Measurements from ENCODE around the gene RAMP3. TPM values are rescaled to one million over a fixed set of nuclear protein-coding genes. Genes with fewer than 3 reads are reported as not detected.

RAMP3 gene
- total and polyA plus RNA-seq, 10 of the 15 experiments (the other 5 are each of a cell fraction or from before 2014, with no cell fraction given): not detected

- TF ChIP-seq SPI1 (IDR thresholded peaks at IDR 0.05; ENCODE audit: borderline replicate concordance, insufficient read depth, low read depth, low read length): no peak
- TF ChIP-seq BMI1 (IDR thresholded peaks at IDR 0.05; ENCODE audit: borderline replicate concordance): no peak
- TF ChIP-seq TARDBP (IDR thresholded peaks at IDR 0.05; ENCODE audit: borderline replicate concordance): no peak
- TF ChIP-seq WRNIP1 (IDR thresholded peaks at IDR 0.05; ENCODE audit: borderline replicate concordance, low read depth, low read length): no peak
These were observed 24.6 kb downstream of the RAMP3 start (continued) for GRCh38 chr7:45181991-45182855.

GRCh38 chr7:45182856-45183710, 25.5 kb downstream of the RAMP3 start:
- Histone ChIP-seq H3K4me2 (ENCODE audit: control insufficient read depth, insufficient read depth) (no peak overlapping the region), H2AFZ (ENCODE audit: control insufficient read depth, low read depth, low read length) (no peak overlapping the region), H3K4me1 (ENCODE audit: control insufficient read depth, insufficient read depth, low read length) (no peaks in the 10 kb centered on the region), H3K4me3 (no peak overlapping the region), H3K9ac (ENCODE audit: control insufficient read depth, insufficient read depth, low read length) (no peak overlapping the region), H3K27ac (ENCODE audit: control insufficient read depth, insufficient read depth) (no peak overlapping the region), H3K9me3 (replicated peaks; ENCODE audit: control insufficient read depth, insufficient read depth, low read length) (no peaks in the 10 kb centered on the region), H3K27me3 (replicated peaks in 1 of 2; ENCODE audit: control insufficient read depth in 2 of 2, insufficient read depth in 2 of 2, low read length in 1 of 2) (no peaks in the 10 kb centered on the region; a peak in 1 of 4 replicates), H3K36me3 (ENCODE audit: control insufficient read depth in 2 of 2, insufficient read depth in 2 of 2, low read length in 1 of 2) (no peaks in the 10 kb centered on the region), H3K79me2 (ENCODE audit: control insufficient read depth, insufficient read depth, low read length) (no peaks in the 10 kb centered on the region), H4K20me1 (ENCODE audit: control insufficient read depth, insufficient read depth) (no peaks in the 10 kb centered on the region)
- intact Hi-C loops (cut with micrococcal nuclease; ENCODE audit: unreplicated experiment) (no loop called here), in situ Hi-C loops (cut with MboI) (no loop called here)
- ChIA-PET CTCF (no interaction called here), SMC1A (ENCODE audit: uncharacterized antibody, unreplicated experiment) (no interaction called here), POLR2A (no interaction called here), RAD21 (ENCODE audit: unreplicated experiment) (no interaction called here)
- DNase-seq (ENCODE audit: low read depth, low spot score) (no peak), ATAC-seq (no peak), FAIRE-seq (no peak)
- 48% methylated on average over 21 of the region's 21 CpGs for WGBS (ENCODE audit: insufficient coverage, insufficient replicate concordance, low lambda C conversion rate, missing lambda C conversion rate)
- BruUV-seq (replicated peaks): no TSS peak
- TF ChIP-seq, protein P1, sequence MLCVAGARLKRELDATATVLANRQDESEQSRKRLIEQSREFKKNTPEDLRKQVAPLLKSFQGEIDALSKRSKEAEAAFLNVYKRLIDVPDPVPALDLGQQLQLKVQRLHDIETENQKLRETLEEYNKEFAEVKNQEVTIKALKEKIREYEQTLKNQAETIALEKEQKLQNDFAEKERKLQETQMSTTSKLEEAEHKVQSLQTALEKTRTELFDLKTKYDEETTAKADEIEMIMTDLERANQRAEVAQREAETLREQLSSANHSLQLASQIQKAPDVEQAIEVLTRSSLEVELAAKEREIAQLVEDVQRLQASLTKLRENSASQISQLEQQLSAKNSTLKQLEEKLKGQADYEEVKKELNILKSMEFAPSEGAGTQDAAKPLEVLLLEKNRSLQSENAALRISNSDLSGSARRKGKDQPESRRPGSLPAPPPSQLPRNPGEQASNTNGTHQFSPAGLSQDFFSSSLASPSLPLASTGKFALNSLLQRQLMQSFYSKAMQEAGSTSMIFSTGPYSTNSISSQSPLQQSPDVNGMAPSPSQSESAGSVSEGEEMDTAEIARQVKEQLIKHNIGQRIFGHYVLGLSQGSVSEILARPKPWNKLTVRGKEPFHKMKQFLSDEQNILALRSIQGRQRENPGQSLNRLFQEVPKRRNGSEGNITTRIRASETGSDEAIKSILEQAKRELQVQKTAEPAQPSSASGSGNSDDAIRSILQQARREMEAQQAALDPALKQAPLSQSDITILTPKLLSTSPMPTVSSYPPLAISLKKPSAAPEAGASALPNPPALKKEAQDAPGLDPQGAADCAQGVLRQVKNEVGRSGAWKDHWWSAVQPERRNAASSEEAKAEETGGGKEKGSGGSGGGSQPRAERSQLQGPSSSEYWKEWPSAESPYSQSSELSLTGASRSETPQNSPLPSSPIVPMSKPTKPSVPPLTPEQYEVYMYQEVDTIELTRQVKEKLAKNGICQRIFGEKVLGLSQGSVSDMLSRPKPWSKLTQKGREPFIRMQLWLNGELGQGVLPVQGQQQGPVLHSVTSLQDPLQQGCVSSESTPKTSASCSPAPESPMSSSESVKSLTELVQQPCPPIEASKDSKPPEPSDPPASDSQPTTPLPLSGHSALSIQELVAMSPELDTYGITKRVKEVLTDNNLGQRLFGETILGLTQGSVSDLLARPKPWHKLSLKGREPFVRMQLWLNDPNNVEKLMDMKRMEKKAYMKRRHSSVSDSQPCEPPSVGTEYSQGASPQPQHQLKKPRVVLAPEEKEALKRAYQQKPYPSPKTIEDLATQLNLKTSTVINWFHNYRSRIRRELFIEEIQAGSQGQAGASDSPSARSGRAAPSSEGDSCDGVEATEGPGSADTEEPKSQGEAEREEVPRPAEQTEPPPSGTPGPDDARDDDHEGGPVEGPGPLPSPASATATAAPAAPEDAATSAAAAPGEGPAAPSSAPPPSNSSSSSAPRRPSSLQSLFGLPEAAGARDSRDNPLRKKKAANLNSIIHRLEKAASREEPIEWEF (IDR thresholded peaks at IDR 0.05; ENCODE audit: insufficient replicate concordance, low read depth, low read length): no peak
- no peak for TF ChIP-seq PAX5 (IDR thresholded peaks at IDR 0.05; ENCODE audit: borderline replicate concordance, low read depth, low read length)
- TF ChIP-seq IKZF1 (conservative IDR thresholded peaks at IDR 0.05): no peak
- TF ChIP-seq SMAD5 (IDR thresholded peaks at IDR 0.05; ENCODE audit: low read depth): no peak
- no peak for TF ChIP-seq FOS (IDR thresholded peaks at IDR 0.05; ENCODE audit: borderline replicate concordance, extremely low read depth, insufficient read length)
- TF ChIP-seq RELA (IDR thresholded peaks at IDR 0.05; ENCODE audit: borderline replicate concordance, partially characterized antibody): no peak
- TF ChIP-seq, protein P2, sequence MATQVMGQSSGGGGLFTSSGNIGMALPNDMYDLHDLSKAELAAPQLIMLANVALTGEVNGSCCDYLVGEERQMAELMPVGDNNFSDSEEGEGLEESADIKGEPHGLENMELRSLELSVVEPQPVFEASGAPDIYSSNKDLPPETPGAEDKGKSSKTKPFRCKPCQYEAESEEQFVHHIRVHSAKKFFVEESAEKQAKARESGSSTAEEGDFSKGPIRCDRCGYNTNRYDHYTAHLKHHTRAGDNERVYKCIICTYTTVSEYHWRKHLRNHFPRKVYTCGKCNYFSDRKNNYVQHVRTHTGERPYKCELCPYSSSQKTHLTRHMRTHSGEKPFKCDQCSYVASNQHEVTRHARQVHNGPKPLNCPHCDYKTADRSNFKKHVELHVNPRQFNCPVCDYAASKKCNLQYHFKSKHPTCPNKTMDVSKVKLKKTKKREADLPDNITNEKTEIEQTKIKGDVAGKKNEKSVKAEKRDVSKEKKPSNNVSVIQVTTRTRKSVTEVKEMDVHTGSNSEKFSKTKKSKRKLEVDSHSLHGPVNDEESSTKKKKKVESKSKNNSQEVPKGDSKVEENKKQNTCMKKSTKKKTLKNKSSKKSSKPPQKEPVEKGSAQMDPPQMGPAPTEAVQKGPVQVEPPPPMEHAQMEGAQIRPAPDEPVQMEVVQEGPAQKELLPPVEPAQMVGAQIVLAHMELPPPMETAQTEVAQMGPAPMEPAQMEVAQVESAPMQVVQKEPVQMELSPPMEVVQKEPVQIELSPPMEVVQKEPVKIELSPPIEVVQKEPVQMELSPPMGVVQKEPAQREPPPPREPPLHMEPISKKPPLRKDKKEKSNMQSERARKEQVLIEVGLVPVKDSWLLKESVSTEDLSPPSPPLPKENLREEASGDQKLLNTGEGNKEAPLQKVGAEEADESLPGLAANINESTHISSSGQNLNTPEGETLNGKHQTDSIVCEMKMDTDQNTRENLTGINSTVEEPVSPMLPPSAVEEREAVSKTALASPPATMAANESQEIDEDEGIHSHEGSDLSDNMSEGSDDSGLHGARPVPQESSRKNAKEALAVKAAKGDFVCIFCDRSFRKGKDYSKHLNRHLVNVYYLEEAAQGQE (IDR thresholded peaks at IDR 0.05; ENCODE audit: low read depth, low read length): no peak

Measured in GM12878 (cell line).